ENCODE results near the gene EIF2AK3. TPM values are rescaled to one million over a fixed set of nuclear protein-coding genes. Genes with fewer than 3 reads are reported as not detected.

The EIF2AK3 gene
- polyA plus RNA-seq, 1 donor from 2014 or later, result 23.2 TPM

DNA sequence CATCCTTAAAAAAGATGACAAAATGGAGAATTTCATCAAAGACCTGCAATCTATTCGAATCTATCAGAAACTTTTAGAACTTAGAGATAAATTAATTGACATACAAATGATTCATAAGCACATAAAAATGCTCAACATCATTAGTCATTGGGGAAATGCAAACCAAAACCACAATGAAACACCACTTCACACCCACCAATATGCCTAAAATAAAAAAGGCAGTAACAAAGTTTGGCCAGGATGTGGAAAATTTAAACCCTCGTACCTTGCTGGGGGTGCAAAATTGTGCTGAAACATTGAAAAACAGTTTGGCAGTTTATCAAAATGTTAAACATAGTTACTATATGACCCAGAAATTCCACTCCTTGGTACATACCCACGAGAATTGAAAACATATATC lies 11.5 kb upstream of the EIF2AK3 start:
- no peak overlapping the region for H2AFZ ChIP-seq (ENCODE audit: low read depth, low read length)
- H3K79me2 ChIP-seq (replicated peaks; ENCODE audit: insufficient read depth, low read length), result no peaks in the 10 kb centered on the region

DNA sequence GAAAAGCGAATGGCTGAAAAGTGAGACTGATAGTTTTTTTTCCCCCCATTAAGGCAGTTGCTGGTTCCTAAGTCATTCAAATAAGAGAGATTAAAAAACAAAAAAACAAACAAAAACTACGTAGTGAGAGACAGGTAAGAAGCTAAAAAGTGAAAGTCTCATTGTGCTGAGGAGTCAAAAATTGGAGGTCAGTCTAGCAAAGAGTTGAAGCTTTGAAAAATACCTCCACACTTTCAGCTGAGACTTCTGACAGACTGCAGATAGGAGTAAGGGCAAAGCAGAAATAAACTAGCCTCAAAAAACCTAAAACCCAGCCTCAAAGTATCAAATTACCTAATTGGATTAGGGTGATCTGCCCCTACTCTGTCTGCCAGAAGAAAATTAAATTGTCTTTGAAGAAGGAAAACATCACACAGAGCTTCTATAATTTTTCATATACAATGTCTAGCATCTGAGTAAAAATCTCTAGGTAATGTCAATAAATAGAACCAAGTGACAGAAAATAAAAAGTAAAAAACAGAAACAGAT lies 10.9 kb upstream of the EIF2AK3 start:
- Histone ChIP-seq H2AFZ (ENCODE audit: low read depth, low read length) (no peak overlapping the region), H3K4me2 (ENCODE audit: low read length) (no peak overlapping the region), H3K9ac (ENCODE audit: low read length) (no peak overlapping the region)

More for the DNA sequence above, 11.5 kb upstream of the EIF2AK3 start:
- Histone ChIP-seq H3K9me2 (ENCODE audit: insufficient read depth, low read length) (no peaks in the 10 kb centered on the region), H4K20me1 (ENCODE audit: insufficient read depth) (no peaks in the 10 kb centered on the region), H3K9me3 (ENCODE audit: low read length) (no peaks in the 10 kb centered on the region), H3K27me3 (ENCODE audit: insufficient read depth, low read depth, low read length) (no peaks in the 10 kb centered on the region), H3K36me3 (ENCODE audit: insufficient read depth, low read length) (no peaks in the 10 kb centered on the region), H3K4me3 (ENCODE audit: low read length) (no peak overlapping the region), H3K27ac (ENCODE audit: low read length) (no peak overlapping the region), H3F3A (ENCODE audit: insufficient read depth, low read length, poor library complexity, severe bottlenecking) (no peaks in the 10 kb centered on the region), H3K9ac (ENCODE audit: low read length) (no peak overlapping the region), H3K4me2 (ENCODE audit: low read length) (no peak overlapping the region)
- no peak for TF ChIP-seq SMC3 (conservative IDR thresholded peaks at IDR 0.05; ENCODE audit: poor library complexity)
- TF ChIP-seq, protein P1, sequence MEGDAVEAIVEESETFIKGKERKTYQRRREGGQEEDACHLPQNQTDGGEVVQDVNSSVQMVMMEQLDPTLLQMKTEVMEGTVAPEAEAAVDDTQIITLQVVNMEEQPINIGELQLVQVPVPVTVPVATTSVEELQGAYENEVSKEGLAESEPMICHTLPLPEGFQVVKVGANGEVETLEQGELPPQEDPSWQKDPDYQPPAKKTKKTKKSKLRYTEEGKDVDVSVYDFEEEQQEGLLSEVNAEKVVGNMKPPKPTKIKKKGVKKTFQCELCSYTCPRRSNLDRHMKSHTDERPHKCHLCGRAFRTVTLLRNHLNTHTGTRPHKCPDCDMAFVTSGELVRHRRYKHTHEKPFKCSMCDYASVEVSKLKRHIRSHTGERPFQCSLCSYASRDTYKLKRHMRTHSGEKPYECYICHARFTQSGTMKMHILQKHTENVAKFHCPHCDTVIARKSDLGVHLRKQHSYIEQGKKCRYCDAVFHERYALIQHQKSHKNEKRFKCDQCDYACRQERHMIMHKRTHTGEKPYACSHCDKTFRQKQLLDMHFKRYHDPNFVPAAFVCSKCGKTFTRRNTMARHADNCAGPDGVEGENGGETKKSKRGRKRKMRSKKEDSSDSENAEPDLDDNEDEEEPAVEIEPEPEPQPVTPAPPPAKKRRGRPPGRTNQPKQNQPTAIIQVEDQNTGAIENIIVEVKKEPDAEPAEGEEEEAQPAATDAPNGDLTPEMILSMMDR (IDR thresholded peaks at IDR 0.05; ENCODE audit: poor library complexity, severe bottlenecking), result no peak
- no peak for TF ChIP-seq MXI1 (conservative IDR thresholded peaks at IDR 0.05; ENCODE audit: poor library complexity, severe bottlenecking)
- TF ChIP-seq RAD21 (conservative IDR thresholded peaks at IDR 0.05), result no peak
- TF ChIP-seq EP300 (conservative IDR thresholded peaks at IDR 0.05; ENCODE audit: poor library complexity, severe bottlenecking), result no peak
- no peak for TF ChIP-seq POLR2AphosphoS5 (IDR thresholded peaks at IDR 0.05)
- TF ChIP-seq, protein P2, sequence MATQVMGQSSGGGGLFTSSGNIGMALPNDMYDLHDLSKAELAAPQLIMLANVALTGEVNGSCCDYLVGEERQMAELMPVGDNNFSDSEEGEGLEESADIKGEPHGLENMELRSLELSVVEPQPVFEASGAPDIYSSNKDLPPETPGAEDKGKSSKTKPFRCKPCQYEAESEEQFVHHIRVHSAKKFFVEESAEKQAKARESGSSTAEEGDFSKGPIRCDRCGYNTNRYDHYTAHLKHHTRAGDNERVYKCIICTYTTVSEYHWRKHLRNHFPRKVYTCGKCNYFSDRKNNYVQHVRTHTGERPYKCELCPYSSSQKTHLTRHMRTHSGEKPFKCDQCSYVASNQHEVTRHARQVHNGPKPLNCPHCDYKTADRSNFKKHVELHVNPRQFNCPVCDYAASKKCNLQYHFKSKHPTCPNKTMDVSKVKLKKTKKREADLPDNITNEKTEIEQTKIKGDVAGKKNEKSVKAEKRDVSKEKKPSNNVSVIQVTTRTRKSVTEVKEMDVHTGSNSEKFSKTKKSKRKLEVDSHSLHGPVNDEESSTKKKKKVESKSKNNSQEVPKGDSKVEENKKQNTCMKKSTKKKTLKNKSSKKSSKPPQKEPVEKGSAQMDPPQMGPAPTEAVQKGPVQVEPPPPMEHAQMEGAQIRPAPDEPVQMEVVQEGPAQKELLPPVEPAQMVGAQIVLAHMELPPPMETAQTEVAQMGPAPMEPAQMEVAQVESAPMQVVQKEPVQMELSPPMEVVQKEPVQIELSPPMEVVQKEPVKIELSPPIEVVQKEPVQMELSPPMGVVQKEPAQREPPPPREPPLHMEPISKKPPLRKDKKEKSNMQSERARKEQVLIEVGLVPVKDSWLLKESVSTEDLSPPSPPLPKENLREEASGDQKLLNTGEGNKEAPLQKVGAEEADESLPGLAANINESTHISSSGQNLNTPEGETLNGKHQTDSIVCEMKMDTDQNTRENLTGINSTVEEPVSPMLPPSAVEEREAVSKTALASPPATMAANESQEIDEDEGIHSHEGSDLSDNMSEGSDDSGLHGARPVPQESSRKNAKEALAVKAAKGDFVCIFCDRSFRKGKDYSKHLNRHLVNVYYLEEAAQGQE (IDR thresholded peaks at IDR 0.05; ENCODE audit: borderline replicate concordance), result no peak
- TF ChIP-seq TAF1 (IDR thresholded peaks at IDR 0.05; ENCODE audit: low read depth), result no peak
- TF ChIP-seq EZH2 (IDR thresholded peaks at IDR 0.05; ENCODE audit: borderline replicate concordance, insufficient read depth, low read length, poor library complexity, severe bottlenecking), result no peak

More for the DNA sequence above, 10.9 kb upstream of the EIF2AK3 start:
- Histone ChIP-seq H3K36me3 (ENCODE audit: insufficient read depth, low read length) (no peaks in the 10 kb centered on the region), H3K9me3 (ENCODE audit: low read length) (no peaks in the 10 kb centered on the region), H3K27me3 (ENCODE audit: insufficient read depth, low read depth, low read length) (no peaks in the 10 kb centered on the region), H4K20me1 (ENCODE audit: insufficient read depth) (no peaks in the 10 kb centered on the region), H3F3A (ENCODE audit: insufficient read depth, low read length, poor library complexity, severe bottlenecking) (no peaks in the 10 kb centered on the region), H3K4me3 (ENCODE audit: low read length) (no peak overlapping the region), H3K9me2 (ENCODE audit: insufficient read depth, low read length) (no peaks in the 10 kb centered on the region), H3K79me2 (replicated peaks; ENCODE audit: insufficient read depth, low read length) (no peaks in the 10 kb centered on the region), H3K27ac (ENCODE audit: low read length) (no peak overlapping the region)
- TF ChIP-seq RAD21 (conservative IDR thresholded peaks at IDR 0.05) (no peak), TAF1 (IDR thresholded peaks at IDR 0.05; ENCODE audit: low read depth) (no peak), SMC3 (conservative IDR thresholded peaks at IDR 0.05; ENCODE audit: poor library complexity) (no peak), POLR2AphosphoS5 (IDR thresholded peaks at IDR 0.05) (no peak), EZH2 (IDR thresholded peaks at IDR 0.05; ENCODE audit: borderline replicate concordance, insufficient read depth, low read length, poor library complexity, severe bottlenecking) (no peak), MXI1 (conservative IDR thresholded peaks at IDR 0.05; ENCODE audit: poor library complexity, severe bottlenecking) (no peak), EP300 (conservative IDR thresholded peaks at IDR 0.05; ENCODE audit: poor library complexity, severe bottlenecking) (no peak)
- TF ChIP-seq, protein P2 (IDR thresholded peaks at IDR 0.05; ENCODE audit: borderline replicate concordance), result no peak
- TF ChIP-seq, protein P1 (IDR thresholded peaks at IDR 0.05; ENCODE audit: poor library complexity, severe bottlenecking), result no peak

All from neural cell (in vitro differentiated cells).